SW480 (cell line): ENCODE results near the gene BMPR2.
"Not testable (repeated sequence)": the region's sequence is repeated elsewhere in the genome, so short reads cannot be mapped to it uniquely, and the experiment has no call there.

Experiments
- DNase-seq: peaks from one replicate; pipeline ENCODE4 v3.0.0-alpha.2; 2016; ENCODE audit warnings: low spot score

Gene BMPR2

DNA sequence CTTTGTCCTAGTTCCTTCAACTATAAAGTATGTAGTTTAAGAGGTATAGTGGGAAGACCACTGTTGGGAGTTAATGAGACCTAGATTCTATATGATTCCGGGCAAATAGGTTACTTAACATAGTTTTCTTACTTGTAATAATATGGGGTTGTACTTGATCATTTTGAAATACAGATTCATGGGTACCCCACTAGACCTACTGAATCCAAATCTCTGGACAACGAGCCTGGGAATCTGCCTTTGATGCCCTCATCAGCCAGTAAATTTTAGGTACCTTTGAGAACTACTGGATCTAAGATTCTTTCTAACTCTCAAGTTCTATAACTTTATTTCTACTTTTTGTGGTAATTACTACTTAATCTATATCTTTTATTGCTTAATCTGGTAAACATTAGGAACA is 6.6 kb downstream of the BMPR2 start:
- DNase-seq = no peak

DNA sequence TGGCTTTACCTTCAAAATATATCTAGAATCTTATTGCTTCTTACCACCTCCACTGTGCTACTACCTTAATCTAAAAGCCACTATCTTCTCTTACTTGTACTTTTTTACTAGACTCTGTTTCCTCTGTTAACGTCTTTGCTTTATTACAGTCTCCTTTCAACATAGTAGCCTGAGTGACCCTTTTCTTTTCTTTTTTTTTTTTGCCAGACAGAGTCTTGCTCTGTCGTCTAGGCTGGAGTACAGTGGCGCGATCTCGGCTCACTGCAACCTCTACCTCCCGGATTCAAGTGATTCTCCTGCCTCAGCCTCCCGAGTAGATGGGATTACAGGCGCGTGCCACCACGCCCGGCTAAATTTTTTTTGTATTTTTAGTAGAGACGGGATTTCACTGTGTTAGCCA is 10.4 kb downstream of the BMPR2 start:
- DNase-seq = not testable (repeated sequence)

DNA sequence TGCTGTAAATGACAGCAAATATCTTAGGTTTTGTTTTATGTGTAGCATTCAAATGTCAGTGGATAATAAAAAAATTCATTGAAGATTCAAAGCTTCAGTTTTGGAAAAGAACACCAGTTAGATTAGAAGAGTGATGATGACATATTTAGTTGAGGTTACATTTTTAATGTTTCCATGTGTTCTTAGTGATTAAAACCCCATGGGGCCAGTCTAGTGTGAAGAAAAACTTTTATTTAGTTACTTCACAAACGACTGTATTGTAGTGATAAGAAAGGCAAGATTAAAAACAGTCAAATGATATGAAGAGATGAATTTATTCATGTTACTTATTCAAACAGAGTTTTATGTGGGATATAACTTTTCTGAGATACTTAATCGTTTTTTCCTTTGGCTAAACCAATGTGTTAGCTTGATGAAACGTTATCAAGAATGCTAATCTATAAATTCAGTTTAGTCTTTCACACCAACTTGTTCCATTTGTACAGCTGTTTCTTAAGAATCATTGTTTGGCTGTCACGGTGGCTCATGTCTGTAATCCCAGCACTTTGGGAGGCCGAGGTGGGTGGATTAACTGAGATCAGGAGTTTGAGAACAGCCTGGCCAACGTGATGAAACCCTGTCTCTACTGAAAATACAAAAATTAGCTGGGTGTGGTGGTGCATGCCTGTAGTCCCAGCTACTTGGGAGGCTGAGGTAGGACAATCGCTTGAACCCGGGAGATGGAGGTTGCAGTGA is 11.6 kb downstream of the BMPR2 start:
- no peak for DNase-seq

DNA sequence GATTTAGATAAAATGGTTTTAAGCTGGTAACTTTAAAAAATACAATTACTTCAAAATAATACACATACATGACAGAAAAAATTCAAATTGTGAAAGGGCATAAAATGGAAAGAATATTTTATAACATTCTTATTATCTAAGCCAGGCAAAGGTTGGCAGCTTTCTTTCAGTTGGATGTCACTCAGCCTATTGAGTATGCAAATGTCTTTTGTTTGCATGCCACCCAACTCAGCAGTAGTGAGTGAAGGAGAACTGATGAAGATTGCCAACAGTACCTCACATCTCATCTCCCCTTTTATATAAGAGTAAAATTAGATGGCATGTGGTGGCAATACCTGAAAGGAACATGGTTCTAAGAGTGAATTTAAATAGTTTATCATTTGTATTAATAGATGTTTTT is 24.8 kb downstream of the BMPR2 start:
- DNase-seq = no peak

DNA sequence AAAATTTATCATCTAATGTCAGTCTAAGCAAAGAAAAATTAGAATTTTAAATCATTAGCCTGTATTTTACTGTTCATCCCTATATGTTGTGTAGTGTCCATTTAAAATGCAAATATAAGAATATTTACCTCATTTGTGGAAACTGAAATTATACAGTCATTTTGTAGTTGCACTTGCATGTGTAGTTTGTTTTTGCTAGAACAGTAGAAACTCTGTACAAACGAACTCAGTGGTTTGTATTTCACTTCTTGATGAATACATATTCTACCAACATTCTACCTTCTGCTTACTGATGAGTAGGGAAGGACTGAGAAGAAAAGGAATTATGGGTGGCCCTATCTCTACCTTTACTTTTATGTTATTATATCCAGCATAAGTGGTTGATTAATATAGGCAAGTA is 29.7 kb downstream of the BMPR2 start:
- no peak for DNase-seq

DNA sequence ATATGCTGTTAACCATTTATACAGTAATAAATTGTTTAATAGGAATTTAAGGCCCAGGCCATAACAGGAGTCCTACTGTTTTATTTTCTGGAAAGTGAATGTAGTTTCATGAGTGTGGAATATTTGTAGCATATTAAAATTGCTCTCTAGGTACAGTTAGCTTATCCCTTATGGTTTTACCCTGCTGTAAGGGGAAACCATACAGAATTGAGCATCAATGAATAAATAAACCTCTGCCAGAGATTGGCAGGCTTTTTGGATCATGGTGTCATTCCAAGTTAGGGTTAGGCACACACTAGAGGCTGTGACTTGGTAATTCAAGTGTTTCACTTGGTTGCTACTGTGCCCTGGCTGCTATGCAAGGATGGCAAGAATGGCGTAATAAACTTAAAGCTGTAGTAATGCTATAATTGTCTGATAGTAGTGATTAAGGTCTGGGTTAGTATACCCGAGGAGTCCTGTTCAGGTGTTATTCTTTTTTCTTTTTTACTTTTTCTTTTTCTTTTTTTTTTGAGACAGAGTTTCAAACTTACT is 30.4 kb downstream of the BMPR2 start:
- no peak for DNase-seq

DNA sequence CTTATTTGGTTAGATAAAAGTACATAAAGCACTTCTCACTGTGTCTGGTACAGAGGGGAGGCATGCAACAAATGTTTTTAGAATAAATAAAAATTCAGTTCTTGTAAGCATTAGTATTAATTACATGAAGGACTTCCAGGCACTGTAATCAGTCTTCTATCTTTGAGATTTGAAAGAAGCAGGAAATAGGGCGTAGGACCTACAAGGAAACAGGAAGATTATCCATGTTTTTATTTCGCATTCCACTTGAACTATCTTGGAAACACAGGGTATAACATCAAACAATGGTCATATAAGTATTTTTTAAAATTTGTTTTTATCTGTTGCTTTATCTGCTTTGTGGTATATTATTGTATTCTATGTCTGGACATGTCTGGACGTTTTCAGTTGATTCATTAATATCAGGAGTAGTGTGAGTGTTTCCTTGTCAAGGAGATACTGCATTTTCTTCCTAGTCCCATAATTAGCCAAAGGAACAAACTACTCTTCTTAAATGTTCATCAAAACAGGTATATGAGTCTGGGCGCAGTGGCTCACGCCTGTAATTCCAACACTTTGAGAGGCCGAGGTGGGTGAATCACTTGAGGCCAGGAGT is 32.5 kb downstream of the BMPR2 start:
- no peak for DNase-seq

DNA sequence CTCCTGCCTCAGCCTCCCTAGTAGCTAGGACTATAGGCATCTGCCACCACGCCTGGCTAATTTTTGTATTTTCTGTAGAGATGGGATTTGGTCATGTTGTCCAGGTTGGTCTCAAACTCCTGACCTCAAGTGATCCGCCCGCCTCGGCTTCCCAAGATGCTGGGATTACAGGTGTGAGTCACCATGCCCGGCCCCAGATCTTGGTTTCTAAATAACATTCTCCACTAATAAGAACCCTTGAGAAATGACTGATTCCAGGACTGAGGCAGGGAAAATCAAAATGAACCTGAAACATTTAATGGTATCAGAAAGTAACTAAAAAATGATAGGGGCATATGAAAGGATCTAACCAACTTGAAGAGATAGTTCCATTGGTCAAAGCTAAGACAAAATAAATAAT is 34.0 kb downstream of the BMPR2 start:
- no peak for DNase-seq

DNA sequence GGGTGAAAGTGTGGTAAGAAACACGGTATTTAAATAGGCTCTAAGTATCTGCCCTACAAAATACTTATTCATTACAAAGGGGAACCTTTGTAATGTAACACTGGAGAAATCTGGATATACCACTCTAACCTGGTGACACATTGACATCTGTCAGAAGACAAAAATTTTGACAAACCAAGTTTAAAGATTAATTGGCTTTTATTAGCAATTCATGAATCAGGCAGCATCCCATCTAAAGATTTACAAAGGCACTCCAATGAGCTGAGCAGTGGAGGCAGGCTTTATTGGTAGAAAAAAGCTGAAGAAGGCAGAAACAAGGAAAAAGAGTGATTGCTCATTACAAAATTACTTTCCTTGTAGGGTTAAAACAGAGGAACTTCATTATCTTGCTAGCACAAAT is 35.0 kb downstream of the BMPR2 start:
- no peak for DNase-seq

DNA sequence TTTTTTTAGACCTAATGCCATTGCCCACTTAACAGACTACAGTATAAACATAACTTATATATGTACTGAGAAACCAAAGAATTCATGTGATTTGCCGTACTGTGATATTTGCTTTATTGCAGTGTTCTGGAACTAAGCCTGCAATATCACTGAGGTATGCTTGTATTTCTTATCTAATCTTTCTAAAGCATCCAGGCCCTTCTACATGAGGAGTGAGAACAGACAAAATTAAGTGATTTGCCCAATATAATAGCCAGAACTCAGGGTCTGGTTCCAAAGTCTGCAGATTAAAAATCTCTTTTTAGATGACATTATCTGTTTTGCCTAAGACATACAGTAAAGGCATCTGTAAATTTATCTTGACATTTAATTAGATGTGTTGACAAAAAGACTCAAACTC is 41.9 kb downstream of the BMPR2 start:
- no peak for DNase-seq

DNA sequence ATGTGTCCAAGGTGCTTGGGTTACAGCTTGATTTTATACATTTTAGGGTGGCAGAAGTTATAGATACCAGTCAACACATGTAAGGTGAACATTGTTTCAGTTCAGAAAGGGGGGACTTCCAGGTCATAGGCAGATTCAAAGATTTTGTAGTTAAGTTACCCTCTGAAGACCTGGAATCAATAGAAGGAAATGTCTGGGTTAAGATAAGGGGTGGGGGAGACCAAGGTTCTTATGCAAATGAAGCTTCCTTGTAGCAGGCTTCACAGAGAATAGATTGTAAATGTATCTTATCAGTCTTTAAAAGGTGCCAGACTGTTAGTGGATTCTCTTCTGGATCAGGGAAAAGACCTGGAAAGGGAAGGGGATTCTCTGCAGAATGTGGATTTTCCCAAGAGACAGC is 42.4 kb downstream of the BMPR2 start:
- DNase-seq = no peak

DNA sequence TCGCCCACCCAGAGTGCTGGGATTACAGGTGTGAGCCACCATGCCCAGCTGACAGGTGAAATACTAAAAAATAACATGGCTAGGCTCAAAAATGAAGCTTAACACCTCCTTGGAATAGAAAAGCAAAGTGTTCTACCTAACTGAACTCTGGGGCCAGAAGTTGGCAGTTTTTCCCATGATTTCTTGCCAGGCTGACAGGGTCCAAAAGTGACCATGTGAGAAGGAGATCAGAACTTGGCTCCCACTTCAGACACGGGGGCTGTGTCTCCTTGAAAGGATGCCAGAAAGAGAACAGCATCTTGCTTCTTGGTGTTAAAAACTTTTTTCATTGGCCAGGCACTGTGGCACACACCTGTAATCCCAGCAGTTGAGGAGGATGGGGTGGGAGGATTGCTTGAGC is 47.0 kb downstream of the BMPR2 start:
- DNase-seq = no peak

DNA sequence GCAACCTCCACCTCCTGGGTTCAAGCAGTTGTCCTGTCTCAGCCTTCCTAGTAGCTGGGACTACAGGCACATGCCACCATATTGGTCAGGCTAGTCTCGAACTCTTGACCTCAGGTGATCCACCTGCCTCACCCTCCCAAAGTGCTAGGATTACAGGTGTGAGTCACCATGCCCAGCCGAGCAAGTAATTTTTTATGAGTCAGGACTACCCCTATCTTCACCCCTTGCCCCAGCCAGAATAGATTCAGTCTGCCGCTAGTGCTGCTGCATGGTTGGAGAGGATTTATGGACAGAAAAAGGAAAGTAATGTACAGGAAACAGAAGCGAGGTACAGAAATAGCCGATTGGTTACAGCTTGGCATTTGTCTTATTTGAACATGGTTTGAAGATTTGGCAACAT is 48.9 kb downstream of the BMPR2 start:
- no peak for DNase-seq

DNA sequence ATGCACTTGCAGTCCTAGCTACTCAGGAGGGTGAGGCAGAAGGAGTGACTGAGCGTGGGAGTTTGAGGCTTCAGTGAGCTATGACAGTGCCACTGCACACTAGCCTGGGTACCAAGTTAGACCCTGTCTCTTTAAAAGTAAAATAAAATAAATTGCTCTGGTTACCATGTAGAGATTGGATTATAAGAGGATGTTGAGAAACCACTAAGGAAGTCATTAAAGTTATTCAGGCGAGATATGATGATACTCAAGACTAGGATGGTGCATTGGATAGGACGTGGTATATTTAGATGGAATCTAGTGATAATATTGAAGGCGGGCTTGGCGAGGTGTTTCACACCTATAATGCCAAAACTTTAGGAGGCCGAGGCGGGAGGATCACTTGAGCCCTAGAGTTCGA is 50.6 kb downstream of the BMPR2 start:
- no peak for DNase-seq

DNA sequence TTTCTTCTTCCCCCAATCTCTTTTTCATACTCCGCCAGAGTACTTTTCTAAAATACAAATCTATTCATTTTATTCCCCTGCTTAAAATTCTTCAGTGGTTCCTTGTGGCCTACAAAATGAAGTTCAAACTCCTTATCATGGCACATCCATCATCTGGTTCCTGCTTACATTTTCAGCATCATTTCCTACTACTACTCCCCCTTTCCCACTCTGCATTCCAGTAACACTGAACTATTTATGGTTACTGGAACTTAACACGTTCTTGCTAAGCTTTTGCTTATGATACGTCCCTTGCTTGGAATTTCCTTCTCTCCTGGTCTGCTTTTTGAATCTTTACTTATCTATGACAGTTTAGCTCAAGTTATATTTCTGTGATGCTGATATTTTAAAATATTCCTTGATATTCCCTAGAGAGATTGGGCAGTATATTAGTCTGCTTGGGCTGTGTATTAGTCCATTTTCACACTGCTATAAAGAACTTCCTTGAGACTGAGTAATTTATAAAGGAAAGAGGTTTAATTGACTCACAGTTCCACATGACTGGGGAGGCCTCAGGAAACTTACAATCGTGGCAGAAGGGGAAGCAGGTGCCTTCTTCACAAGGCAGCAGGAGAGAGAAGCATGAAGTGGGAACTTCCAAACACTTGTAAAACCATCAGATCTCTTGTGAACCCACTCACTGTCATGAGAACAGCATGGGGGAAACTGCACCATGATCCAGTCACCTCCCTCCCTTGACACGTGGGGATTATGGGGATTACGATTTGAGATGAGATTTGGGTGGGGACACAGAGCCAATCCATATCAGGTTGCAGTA is 53.2 kb downstream of the BMPR2 start:
- no peak for DNase-seq

DNA sequence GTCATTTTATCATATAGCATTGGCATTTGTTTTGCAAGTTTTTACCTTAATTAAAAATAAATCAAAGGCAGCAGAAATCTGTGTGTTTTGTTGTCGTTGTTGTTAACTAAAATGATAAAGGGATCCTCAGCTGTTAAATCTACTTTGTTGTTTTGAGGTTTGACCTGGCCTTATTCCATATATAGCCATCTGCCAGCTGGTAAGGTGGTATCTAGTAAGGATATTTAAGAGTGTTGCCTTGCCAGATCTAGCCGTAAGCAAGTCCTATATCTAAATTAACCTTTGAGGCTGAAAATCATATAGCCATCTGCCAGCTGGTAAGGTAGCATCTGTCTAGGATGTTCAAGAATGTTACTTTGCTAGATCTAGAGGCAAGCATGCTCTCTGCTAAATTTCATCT is 56.6 kb downstream of the BMPR2 start:
- DNase-seq = no peak

DNA sequence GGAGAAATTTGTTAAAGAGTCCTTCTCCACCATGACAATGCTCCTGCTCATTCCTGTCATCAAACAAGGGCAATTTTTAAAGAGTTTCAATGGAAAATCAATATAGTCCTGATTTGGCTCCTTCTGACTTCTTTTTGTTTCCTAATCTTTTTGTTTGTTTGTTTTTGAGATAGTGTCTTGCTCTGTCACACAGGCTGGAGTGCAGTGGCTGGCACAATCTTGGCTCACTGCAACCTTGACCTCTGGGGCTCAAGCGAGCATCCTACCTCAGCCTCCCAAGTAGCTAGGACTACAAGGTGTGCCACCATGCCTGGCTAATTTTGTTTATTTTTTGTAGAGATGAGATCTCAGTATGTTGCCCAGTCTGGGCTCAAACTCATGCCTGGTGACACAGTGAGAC is 58.3 kb downstream of the BMPR2 start:
- no peak for DNase-seq

DNA sequence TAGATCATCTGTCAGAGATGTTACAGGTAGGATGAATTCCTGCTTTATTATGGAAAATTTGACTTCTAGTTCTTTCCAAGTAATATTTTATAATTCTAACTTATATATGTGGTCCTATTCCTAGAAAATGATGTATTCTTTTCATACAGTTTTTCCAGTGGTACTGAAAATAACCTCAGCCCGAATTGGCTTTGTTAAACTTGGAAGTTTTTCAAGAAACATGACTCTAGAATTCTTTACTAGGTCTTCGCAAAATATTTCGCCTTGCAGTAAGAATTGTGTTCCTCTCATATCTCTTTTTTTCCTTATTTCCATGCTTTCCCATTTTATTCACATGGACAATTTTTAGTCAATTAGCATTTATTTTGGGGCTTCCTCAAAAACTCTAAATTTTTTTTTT is 60.5 kb downstream of the BMPR2 start:
- no peak for DNase-seq

DNA sequence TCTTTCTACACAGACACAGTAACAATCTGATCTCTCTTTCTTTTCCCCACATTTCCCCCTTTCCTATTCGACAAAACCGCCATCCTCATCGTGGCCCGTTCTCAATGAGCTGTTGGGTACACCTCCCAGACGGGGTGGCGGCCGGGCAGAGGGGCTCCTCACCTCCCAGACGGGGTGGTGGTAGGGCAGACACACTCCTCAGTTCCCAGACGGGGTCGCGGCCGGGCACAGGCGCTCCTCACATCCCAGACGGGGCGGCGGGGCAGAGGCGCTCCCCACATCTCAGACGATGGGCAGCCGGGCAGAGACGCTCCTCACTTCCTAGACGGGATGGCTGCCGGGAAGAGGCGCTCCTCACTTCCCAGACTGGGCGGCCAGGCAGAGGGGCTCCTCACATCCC is 64.0 kb downstream of the BMPR2 start:
- not testable (repeated sequence) for DNase-seq

DNA sequence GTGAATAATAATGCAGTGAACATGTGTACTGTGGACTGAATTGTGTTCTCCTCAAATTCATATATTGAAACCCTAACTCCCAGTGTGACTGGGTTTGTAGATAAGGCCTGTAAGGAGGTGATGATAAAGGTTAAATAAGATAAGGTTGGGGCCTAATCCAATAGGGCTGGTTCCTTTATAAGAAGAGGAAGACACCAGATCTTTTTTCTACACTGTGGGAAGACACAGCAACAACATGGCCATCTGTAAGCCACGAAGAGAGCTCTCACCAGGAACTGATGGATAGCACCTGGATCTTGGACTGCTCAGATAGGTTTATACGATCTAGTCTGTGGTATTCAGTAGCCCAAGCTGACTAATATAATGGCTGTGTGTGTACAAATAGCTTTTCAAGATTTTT is 66.8 kb downstream of the BMPR2 start:
- DNase-seq = no peak

DNA sequence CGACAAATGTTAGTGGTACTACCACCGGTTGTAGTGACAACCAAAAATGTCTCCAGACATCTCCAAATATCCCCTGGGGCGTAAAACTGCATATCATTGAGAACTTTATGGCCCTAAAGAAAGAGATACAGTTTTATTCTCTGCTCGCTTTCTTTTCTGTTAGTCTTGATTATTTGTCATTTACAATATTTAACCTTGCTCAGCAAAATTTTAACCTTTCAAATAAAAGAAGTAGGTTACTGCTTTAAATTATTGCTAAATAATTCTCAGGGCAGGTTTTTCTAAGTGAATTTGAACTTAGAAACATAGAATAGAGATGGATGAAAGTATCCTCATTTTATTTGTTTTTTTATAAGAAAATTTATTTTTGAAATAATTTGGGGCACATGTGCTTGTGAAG is 67.9 kb downstream of the BMPR2 start:
- no peak for DNase-seq

DNA sequence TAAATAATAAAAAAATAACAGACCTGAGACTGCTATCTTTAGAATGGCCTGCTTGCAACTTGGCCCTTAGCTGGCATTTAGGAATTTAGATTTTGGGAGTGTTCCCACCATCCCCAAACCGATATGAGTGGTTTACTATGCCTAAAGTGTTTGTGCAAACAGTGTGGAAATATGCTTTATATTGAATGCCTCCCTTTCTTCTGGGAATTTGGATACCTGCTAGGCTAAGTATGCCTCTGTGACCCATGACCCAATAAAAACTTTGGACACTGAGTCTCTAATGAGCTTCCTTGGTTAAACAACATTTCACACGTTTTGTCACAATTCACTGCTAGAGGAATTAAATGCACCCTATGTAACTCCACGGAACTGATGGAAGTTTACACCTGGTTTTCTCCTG is 73.2 kb downstream of the BMPR2 start:
- no peak for DNase-seq

DNA sequence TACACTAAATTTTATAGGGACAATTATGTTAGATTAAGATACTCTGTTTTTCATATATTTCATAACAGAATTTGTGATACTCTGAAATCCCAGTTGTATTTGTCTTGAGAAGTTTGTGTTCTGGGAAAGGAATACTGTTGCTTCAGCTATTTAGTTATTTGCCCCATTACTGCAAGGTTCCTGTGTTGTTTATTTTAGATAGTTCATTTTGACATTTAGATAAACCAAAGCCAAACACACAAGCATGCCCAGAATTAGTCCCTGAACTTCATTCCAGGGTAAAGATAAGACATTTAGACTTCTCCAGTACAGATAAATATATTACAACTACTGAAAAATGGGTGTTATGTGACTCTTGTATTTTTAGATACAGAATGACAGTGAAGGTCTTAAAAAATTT is 74.7 kb downstream of the BMPR2 start:
- DNase-seq = no peak
